Spleen (tissue), 7 donors: ENCODE results near the gene MFN2.

ENCODE experiments used
- CTCF ChIP-seq, 11 experiments: fragments of 200-600 bp in 7 of 11; fragments of 450-650 bp in 4 of 11; sonication (generic) in 4 of 11; IDR thresholded peaks in 8 of 11; conservative IDR thresholded peaks in 3 of 11; 1 replicate in 7 of 11; 2 replicates in 4 of 11; pipeline versions ENCODE4 v1.4.0 to v1.8.0; 2016 to 2021; ENCODE audit warnings: antibody characterized with exemption in 11 of 11, inconsistent platforms in 4 of 11, mild to moderate bottlenecking in 1 of 11
- POLR2A ChIP-seq, 3 donors: fragments of 450-650 bp; IDR thresholded peaks; one replicate each; pipeline ENCODE4 v1.5.1; 2017; ENCODE audit warnings: antibody characterized with exemption in 3 of 3, mild to moderate bottlenecking in 1 of 3
- POLR2AphosphoS5 ChIP-seq, 3 donors: sonication (generic); formaldehyde crosslinking; IDR thresholded peaks; one replicate each; pipeline ENCODE4 v1.5.1; 2017; ENCODE audit warnings: antibody characterized with exemption in 3 of 3
- donor health status: DM: no; HTN: no; CAD: no; lungs with moderate emphysema.
- donor health status: DM: no; HTN: no; CAD: no.
- donor health status: DM: no; HTN: no; CAD: no.

- TF ChIP-seq CTCF (IDR thresholded peaks at IDR 0.05 in 8 of 11, conservative IDR thresholded peaks at IDR 0.05 in 3 of 11) (no peak), POLR2A (IDR thresholded peaks at IDR 0.05) (no peak), POLR2AphosphoS5 (IDR thresholded peaks at IDR 0.05) (no peak)
These were observed 4.3 kb downstream of the MFN2 start for GRCh38 chr1:11984576-11984975.
